ENCODE measurements around the gene GRB14.

DNA sequence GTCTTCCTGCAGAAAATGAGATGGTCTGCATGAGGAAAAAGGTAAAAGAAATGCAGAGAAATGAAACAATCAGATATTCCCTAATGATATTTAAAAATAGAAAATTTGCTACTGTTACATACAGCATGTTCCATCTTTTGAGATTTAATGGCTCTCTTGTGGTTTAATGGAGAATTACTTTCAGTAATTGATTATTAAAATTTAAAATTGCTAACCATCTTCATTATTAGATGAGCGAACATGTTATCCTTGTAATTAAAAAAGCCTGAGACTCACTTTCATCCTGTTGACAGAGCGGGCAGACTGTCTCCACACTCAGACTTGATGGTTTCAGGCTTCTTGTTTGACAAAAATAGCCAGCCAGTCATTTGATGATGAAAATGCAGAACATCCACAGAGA is 171.0 kb downstream of the GRB14 start:
- TF ChIP-seq, protein P1, sequence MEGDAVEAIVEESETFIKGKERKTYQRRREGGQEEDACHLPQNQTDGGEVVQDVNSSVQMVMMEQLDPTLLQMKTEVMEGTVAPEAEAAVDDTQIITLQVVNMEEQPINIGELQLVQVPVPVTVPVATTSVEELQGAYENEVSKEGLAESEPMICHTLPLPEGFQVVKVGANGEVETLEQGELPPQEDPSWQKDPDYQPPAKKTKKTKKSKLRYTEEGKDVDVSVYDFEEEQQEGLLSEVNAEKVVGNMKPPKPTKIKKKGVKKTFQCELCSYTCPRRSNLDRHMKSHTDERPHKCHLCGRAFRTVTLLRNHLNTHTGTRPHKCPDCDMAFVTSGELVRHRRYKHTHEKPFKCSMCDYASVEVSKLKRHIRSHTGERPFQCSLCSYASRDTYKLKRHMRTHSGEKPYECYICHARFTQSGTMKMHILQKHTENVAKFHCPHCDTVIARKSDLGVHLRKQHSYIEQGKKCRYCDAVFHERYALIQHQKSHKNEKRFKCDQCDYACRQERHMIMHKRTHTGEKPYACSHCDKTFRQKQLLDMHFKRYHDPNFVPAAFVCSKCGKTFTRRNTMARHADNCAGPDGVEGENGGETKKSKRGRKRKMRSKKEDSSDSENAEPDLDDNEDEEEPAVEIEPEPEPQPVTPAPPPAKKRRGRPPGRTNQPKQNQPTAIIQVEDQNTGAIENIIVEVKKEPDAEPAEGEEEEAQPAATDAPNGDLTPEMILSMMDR (IDR thresholded peaks at IDR 0.05 in 4 of 5, conservative IDR thresholded peaks at IDR 0.05 in 1 of 5) = no peak
- no peak for TF ChIP-seq POLR2A (IDR thresholded peaks at IDR 0.05)
